ENCODE results near the gene DTX3.

DNA sequence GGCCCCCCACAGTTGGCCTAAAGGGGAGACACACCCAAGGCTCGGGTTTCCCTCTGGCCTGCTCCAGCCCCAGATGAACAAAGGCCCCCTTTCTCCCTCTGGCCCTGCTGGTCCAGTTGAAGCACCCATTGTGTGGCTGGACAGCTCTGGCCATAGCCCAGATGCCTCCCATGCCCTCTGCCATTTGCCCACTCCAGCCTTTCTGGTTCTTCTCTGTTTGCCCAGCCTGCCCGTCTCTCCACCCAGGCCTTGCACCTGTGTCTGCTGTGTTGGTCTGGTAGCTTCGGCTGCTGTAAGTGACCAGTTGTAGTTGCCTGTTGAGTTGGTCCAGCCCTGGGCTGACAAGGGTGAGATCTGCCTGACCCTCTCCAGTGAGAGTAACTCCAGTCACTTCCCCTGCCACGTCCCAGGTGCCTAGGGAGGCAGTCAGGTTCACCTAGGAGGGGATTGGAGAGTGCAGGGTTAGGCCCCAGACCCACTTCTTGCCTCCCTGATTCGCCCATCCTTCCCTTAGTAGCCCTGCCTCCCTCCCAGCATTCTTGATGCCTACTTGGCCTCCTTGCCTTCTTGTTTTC, 25.4 kb downstream of the DTX3 start:
- TF ChIP-seq, protein P1, sequence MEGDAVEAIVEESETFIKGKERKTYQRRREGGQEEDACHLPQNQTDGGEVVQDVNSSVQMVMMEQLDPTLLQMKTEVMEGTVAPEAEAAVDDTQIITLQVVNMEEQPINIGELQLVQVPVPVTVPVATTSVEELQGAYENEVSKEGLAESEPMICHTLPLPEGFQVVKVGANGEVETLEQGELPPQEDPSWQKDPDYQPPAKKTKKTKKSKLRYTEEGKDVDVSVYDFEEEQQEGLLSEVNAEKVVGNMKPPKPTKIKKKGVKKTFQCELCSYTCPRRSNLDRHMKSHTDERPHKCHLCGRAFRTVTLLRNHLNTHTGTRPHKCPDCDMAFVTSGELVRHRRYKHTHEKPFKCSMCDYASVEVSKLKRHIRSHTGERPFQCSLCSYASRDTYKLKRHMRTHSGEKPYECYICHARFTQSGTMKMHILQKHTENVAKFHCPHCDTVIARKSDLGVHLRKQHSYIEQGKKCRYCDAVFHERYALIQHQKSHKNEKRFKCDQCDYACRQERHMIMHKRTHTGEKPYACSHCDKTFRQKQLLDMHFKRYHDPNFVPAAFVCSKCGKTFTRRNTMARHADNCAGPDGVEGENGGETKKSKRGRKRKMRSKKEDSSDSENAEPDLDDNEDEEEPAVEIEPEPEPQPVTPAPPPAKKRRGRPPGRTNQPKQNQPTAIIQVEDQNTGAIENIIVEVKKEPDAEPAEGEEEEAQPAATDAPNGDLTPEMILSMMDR (IDR thresholded peaks at IDR 0.05): no peak
- TF ChIP-seq EZH2 (IDR thresholded peaks at IDR 0.05): no peak
- no peak for TF ChIP-seq EZH2phosphoT487 (IDR thresholded peaks at IDR 0.05)
